HCEC 1CT (cell line): ENCODE data around the gene NIPBL.
"Not testable (repeated sequence)": the region's sequence is repeated elsewhere in the genome, so short reads cannot be mapped to it uniquely, and the experiment has no call there.

Experiments used
- DNase-seq: peaks from one replicate; pipeline ENCODE4 v3.0.0-alpha.2; 2017

The NIPBL gene

GRCh38 chr5:36950586-36951457 is 74.3 kb downstream of the NIPBL start:
- DNase-seq, result peak; percentile 86

DNA sequence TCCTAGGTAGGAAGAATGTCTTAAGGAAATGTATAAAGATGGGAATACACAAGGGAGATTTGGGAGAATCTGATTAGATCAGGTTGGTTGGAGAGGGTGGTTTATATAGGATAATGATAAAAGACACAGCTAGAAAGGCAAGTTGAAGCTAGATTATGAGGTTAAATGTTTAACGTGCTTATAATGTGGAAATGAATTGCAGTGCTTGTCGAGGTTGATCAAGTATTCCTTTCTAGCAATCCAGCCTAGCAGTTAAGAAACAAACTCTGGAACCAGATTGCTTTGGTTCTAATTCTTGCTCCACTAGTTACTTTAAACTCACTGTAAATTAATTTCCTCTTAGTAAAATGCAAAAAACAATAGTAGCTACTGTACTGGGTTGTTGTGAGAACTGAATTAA is 76.5 kb downstream of the NIPBL start:
- no peak for DNase-seq

GRCh38 chr5:36957953-36958537 is 81.5 kb downstream of the NIPBL start:
- no peak for DNase-seq

DNA sequence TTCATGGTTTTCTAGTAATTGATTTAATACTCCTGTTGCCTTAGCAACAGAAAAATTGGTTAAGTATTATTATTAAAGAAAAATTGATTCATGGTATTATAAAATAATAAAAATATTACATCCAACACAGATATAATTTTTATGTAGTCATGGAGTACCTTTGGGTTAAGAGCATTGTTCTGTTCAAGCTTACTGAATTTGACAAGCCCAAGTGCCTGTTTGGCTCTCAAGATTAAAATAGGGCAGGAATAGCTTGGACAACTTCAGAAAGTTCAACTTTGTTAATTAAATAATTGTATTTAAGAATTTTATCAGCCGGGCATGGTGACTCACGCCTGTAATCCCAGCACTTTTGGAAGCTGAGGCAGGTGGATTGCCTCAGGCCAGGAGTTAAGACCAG is 82.0 kb downstream of the NIPBL start:
- no peak for DNase-seq

DNA sequence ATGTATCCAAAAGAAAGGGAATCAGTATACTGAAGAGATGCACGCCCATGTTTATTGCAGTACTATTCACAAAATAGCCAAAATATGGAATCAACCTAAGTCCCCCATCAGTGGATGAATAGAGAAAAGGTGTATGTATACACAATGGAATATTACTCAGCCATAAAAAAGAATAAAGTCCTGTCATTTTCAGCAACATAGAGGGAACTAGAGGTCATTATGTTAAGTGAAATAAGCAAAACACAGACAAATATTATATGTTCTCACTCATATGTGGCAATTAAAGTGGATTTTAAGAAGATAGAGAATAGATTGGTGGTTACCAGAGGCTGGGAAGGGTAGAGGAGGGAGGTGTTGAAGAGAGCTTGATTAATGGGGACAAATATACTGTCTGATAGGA is 88.6 kb downstream of the NIPBL start:
- DNase-seq, result no peak

GRCh38 chr5:36969700-36970395 is 93.3 kb downstream of the NIPBL start:
- no peak for DNase-seq

GRCh38 chr5:36978196-36978595 is 101.6 kb downstream of the NIPBL start:
- DNase-seq, result no peak

DNA sequence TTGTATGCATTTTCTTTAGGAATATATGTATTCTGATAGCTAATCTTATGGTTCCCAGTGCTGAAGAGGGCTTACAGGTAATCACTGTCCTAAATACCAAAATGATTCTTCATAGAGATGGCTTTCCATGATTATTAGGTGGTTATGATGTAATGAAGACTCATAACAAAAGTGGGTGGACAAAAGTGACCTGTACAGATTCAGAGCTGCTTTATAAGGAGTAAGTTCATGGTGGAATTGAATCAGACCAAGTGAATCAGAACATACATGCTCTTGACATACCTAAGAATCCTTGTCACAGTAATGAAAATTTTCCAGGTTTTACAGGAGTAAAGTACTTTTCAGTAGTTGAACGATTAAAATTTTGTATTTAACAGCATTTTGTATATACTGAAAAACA is 105.6 kb downstream of the NIPBL start:
- DNase-seq, result peak; percentile 44

DNA sequence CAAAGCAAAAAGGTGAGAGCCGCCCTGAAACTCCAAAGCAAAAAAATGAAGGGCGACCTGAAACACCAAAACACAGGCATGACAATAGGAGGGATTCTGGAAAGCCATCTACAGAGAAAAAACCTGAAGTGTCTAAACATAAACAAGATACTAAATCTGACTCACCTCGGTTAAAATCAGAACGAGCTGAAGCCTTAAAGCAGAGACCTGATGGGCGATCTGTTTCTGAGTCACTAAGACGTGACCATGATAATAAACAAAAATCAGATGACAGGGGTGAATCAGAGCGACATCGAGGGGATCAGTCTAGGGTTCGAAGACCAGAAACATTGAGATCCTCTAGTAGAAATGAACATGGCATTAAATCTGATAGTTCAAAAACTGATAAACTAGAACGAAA is 108.8 kb downstream of the NIPBL start:
- DNase-seq, result peak; percentile 40

- DNase-seq, result no peak
These were observed 111.8 kb downstream of the NIPBL start for GRCh38 chr5:36988396-36988795.

- DNase-seq, result no peak
These were observed 122.0 kb downstream of the NIPBL start for GRCh38 chr5:36998578-36998977.

GRCh38 chr5:37002176-37002751 is 125.7 kb downstream of the NIPBL start:
- DNase-seq, result no peak

- DNase-seq, result peak; percentile 47
These were observed 128.7 kb downstream of the NIPBL start for GRCh38 chr5:37005252-37005651.

DNA sequence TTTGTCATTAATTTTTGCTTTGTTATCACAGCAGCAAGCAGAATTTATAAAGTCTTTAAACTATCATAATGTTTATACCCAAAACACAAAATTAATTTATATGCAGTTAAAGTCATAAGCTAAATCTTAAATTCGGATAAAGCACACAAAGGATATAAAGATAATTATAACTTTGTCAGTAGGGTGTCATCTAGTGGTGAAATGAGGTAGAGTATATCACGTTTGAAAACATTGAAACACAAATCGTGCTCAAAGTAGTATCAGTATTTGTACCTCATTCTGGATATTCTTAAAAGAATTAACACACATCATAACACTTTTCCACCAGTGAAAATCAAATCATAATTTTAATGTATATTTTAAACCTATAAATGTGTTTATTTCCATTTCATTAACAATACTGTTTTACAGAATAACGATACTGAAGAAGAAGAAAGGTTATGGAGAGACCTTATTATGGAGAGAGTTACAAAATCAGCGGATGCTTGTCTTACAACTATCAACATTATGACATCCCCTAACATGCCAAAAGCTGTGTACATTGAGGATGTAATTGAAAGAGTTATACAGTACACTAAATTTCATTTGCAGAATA is 129.5 kb downstream of the NIPBL start:
- DNase-seq, result peak; percentile 35

- DNase-seq, result not testable (repeated sequence)
These were observed 136.6 kb downstream of the NIPBL start for GRCh38 chr5:37013181-37013580.

DNA sequence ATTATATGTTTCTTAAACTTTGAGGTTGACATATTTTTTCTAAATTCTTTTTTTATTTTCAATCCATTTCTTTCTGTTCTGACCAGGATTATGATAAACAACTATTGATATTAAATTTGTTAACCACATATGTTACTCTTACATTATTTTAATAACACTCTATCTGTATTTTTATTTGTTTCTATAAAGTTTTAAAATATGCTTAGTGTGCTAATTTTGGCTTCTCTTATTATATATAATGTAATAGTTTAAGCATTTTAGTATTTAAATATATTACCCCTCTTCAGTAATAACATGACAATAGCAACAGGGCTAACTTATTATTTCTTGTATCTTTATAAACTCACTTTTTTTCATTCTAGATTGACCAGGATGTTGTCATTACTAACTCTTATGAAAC is 137.8 kb downstream of the NIPBL start:
- no peak for DNase-seq

DNA sequence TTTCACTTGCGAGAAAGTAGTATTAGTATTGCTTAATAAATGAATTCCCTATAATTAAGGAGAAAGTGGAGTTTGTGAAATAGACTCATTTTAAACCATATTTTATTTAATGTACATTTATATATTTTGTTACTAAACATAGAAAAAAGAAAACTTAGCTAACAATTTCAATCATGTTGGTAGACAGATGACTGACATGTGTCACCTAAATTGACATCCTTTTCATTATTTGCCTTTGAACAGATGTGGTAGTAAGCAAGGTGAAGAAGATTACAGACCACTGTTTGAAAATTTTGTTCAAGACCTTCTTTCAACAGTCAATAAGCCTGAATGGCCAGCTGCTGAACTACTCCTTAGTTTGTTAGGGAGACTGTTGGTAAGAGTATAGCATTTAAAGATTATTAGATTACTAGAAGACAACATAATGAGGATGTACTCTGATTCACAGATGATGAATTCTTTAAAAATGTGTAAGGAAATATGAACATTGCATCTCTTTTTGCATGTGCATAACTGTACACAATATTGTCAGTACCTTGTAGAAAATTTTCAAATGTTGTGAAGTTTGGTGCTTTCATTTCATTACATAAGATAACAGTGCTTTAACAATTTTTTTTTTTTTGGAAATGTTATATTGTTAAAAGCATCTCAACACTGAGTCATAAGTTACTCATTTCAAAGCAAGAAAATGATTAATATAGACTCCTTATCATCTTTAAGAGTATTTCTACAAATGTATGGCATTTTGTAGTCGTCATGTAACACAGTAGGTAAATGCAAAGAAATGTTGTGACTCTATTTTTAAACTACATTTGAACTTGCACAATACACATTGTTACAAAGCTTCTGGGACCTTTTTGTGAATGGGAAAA is 139.5 kb downstream of the NIPBL start:
- DNase-seq, result peak; percentile 55

DNA sequence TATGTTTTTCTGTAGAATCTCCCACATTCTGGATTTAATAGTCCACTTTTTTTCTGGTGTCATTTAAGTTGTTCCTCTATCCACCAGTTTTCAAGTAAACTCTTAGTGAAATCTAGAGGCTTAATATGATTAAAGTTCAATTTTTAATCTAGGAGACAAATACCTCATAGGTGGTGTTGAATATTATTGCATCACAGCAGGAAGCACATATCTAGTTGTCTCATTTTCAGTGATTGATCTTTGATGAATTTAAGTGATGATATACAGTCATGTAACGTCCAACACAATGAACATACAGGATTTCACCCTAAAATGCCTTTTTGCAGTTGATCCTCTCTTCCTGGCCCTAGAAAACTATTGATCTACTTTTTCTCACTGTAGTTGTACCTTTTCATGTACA is 152.3 kb downstream of the NIPBL start:
- no peak for DNase-seq

GRCh38 chr5:37029436-37029835 is 152.9 kb downstream of the NIPBL start:
- DNase-seq, result peak; percentile 28

DNA sequence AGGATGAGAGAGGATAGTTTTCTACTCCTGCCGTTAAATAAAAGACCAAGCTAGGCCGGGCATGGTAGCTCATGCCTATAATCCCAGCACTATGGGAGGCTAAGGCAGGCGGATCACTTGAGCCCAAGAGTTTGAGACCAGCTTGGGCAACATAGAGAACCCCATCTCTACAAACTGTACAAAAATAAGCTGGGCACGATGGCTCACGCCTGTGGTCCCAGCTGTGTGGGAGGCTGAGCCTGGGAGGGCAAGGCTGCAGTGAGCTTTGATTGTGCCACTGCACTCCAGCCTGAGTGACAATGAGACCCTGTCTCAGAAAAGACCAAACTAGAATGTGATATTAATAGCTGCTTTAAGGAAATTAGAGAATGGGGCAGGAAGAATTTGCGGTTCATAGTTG is 158.4 kb downstream of the NIPBL start:
- DNase-seq, result no peak

DNA sequence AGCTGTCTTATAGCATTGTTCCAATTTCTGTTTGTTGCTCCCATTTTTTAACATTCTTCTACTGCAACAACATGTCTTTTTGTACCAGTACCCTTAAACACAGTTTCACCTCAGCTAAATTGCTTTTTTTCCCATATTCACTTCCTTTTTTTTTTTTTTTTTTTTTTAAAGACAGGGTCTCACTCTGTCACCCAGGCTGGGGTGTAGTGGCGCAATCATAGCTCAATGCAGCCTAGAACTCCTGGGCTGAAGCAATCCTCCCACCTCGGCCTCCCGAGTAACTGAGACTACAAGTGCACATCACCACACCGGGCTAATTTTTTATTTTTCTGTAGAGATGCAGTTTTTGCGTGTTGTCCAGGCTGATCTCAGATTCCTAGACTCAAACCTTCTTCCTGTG is 161.3 kb downstream of the NIPBL start:
- DNase-seq, result no peak

DNA sequence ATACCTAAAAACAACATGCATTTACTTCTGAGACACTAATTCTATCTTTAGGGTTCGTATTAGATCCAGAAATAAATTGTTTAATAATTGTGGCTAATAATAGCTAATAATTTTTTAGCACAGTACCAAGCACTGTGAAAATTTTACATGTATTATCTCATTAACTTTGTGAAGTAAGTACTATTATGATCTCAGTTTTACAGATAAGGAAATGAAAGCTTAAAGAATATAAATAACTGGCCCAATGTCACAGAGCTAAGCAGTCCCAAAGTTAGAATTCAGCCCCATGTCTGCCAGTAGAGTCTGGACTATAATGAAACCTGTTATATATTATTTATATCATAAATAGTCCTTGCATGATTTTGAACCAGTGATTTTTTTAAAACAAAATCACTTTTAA is 163.3 kb downstream of the NIPBL start:
- no peak for DNase-seq
